Large intestine (tissue), 3 donors: ENCODE results near the gene DENND5B. TPM values are rescaled to one million over a fixed set of nuclear protein-coding genes. Genes with fewer than 3 reads are reported as not detected.

Source experiments
- DNase-seq, 2 donors: peaks; one replicate each; pipeline versions ENCODE4 v3.0.0 to v3.0.0-alpha.2; 2013
- H3K27ac ChIP-seq: one replicate; pipeline ENCODE4 v1.5.1; 2013; ENCODE audit warnings: low read length
- H3K27me3 ChIP-seq: 2 replicates; pipeline ENCODE4 v1.6.1; 2013; ENCODE audit warnings: low read length; ENCODE audit not compliant: control insufficient read depth, insufficient read depth
- H3K36me3 ChIP-seq: 2 replicates; pipeline ENCODE4 v1.6.1; 2013; ENCODE audit warnings: low read length; ENCODE audit not compliant: control insufficient read depth, insufficient read depth
- H3K4me1 ChIP-seq: one replicate; pipeline ENCODE4 v1.6.1; 2013; ENCODE audit warnings: low read length; ENCODE audit not compliant: control insufficient read depth, insufficient read depth
- H3K4me3 ChIP-seq: one replicate; pipeline ENCODE4 v1.5.1; 2013; ENCODE audit warnings: low read length
- H3K9me3 ChIP-seq: one replicate; pipeline ENCODE4 v1.6.1; 2013; ENCODE audit warnings: mild to moderate bottlenecking, low read depth, low read length, moderate library complexity; ENCODE audit not compliant: control insufficient read depth
- WGBS: methylation state at CpG from one replicate; pipeline ENCODE4 v1.1.5; 2013; ENCODE audit warnings: low lambda C conversion rate; ENCODE audit not compliant: insufficient coverage; 5-methylcytosine and 5-hydroxymethylcytosine counted together
- polyA plus RNA-seq: library from polyadenylated mRNA; unstranded; fragments of 120-200 nt; gene quantifications from one replicate; pipeline ENCODE4 v1.2.1, GENCODE V29; 2013

DENND5B gene
- polyA plus RNA-seq, 1 donor: 32.3 TPM

GRCh38 chr12:31491841-31492598 is 98.9 kb downstream of the DENND5B start:
- 78% methylated on average over 1 of the region's 5 CpGs for WGBS
- H3K27ac ChIP-seq: no peak overlapping the region
- no peak overlapping the region for H3K4me3 ChIP-seq
- DNase-seq: no peak
- no peaks in the 10 kb centered on the region for H3K27me3 ChIP-seq
- peaks cover 32% of the 10 kb centered on the region for H3K36me3 ChIP-seq
- H3K4me1 ChIP-seq: no peaks in the 10 kb centered on the region
- H3K9me3 ChIP-seq: no peaks in the 10 kb centered on the region

- Histone ChIP-seq H3K36me3 (peaks cover 32% of the 10 kb centered on the region), H3K4me3 (no peak overlapping the region), H3K27me3 (no peaks in the 10 kb centered on the region), H3K27ac (no peak overlapping the region), H3K4me1 (no peaks in the 10 kb centered on the region), H3K9me3 (no peaks in the 10 kb centered on the region)
- WGBS: no CpG with 5 or more reads among the region's 5 CpGs
- DNase-seq: no peak
Observed at GRCh38 chr12:31491241-31491794, 99.6 kb downstream of the DENND5B start.

- no peaks in the 10 kb centered on the region for H3K4me1 ChIP-seq
- H3K36me3 ChIP-seq: peaks cover 33% of the 10 kb centered on the region
- no peak overlapping the region for H3K27ac ChIP-seq
- DNase-seq: no peak
- no peak overlapping the region for H3K4me3 ChIP-seq
- no peaks in the 10 kb centered on the region for H3K9me3 ChIP-seq
- H3K27me3 ChIP-seq: no peaks in the 10 kb centered on the region
- WGBS: no CpG with 5 or more reads among the region's 4 CpGs
Observed at GRCh38 chr12:31488737-31489338, 102.1 kb downstream of the DENND5B start.

- H3K27me3 ChIP-seq: no peaks in the 10 kb centered on the region
- no peak for DNase-seq
- no peak overlapping the region for H3K27ac ChIP-seq
Observed at GRCh38 chr12:31485571-31485970, 105.4 kb downstream of the DENND5B start.

GRCh38 chr12:31482816-31483215 is 108.1 kb downstream of the DENND5B start:
- no peaks in the 10 kb centered on the region for H3K4me1 ChIP-seq
- no peak overlapping the region for H3K27ac ChIP-seq
- H3K27me3 ChIP-seq: no peaks in the 10 kb centered on the region
- DNase-seq: no peak
- peaks cover 34% of the 10 kb centered on the region for H3K36me3 ChIP-seq
- WGBS: 100% methylated on average over 2 of the region's 3 CpGs
- no peak overlapping the region for H3K4me3 ChIP-seq
- H3K9me3 ChIP-seq: no peaks in the 10 kb centered on the region

More at GRCh38 chr12:31485571-31485970, 105.4 kb downstream of the DENND5B start:
- H3K4me1 ChIP-seq: no peaks in the 10 kb centered on the region
- peaks cover 33% of the 10 kb centered on the region for H3K36me3 ChIP-seq
- no peaks in the 10 kb centered on the region for H3K9me3 ChIP-seq
- H3K4me3 ChIP-seq: no peak overlapping the region

- H3K36me3 ChIP-seq: peaks cover 31% of the 10 kb centered on the region
- H3K9me3 ChIP-seq: no peaks in the 10 kb centered on the region
- H3K27me3 ChIP-seq: no peaks in the 10 kb centered on the region
- H3K27ac ChIP-seq: no peak overlapping the region
- DNase-seq: no peak
- H3K4me1 ChIP-seq: peaks cover 2% of the 10 kb centered on the region
- no peak overlapping the region for H3K4me3 ChIP-seq
- WGBS: 86% methylated on average over 1 of the region's 3 CpGs
Observed at GRCh38 chr12:31481415-31481814, 109.5 kb downstream of the DENND5B start.

- Histone ChIP-seq H3K4me3 (no peak overlapping the region), H3K4me1 (peaks cover 11% of the 10 kb centered on the region), H3K27ac (no peak overlapping the region), H3K9me3 (no peaks in the 10 kb centered on the region), H3K36me3 (peaks cover 25% of the 10 kb centered on the region), H3K27me3 (no peaks in the 10 kb centered on the region)
- 50% methylated on average over 1 of the region's 5 CpGs for WGBS
- no peak for DNase-seq
Observed at GRCh38 chr12:31479516-31480210, 111.3 kb downstream of the DENND5B start.

GRCh38 chr12:31478898-31479297 is 112.0 kb downstream of the DENND5B start:
- no CpG with 5 or more reads among the region's 3 CpGs for WGBS
- DNase-seq: no peak
- H3K9me3 ChIP-seq: no peaks in the 10 kb centered on the region
- H3K36me3 ChIP-seq: peaks cover 20% of the 10 kb centered on the region
- H3K4me3 ChIP-seq: no peak overlapping the region
- H3K4me1 ChIP-seq: peaks cover 12% of the 10 kb centered on the region
- no peaks in the 10 kb centered on the region for H3K27me3 ChIP-seq
- no peak overlapping the region for H3K27ac ChIP-seq

GRCh38 chr12:31478425-31478824 is 112.5 kb downstream of the DENND5B start:
- no peaks in the 10 kb centered on the region for H3K9me3 ChIP-seq
- peaks cover 12% of the 10 kb centered on the region for H3K4me1 ChIP-seq
- H3K27ac ChIP-seq: no peak overlapping the region
- no peaks in the 10 kb centered on the region for H3K27me3 ChIP-seq
- WGBS: 100% methylated on average over 1 of the region's 5 CpGs
- DNase-seq: no peak
- H3K36me3 ChIP-seq: peaks cover 20% of the 10 kb centered on the region
- H3K4me3 ChIP-seq: no peak overlapping the region

- DNase-seq: no peak
- Histone ChIP-seq H3K27me3 (no peaks in the 10 kb centered on the region), H3K4me1 (peaks cover 12% of the 10 kb centered on the region), H3K27ac (no peak overlapping the region), H3K4me3 (no peak overlapping the region), H3K9me3 (no peaks in the 10 kb centered on the region), H3K36me3 (peaks cover 20% of the 10 kb centered on the region)
Observed at GRCh38 chr12:31477687-31478086, 113.2 kb downstream of the DENND5B start.
